GM12864 (cell line): ENCODE measurements around the gene BBS4.
"Not testable (repeated sequence)": the region's sequence is repeated elsewhere in the genome, so short reads cannot be mapped to it uniquely, and the experiment has no call there.

Experiments
- DNase-seq: peaks from one replicate; pipeline ENCODE4 v3.0.0-alpha.2; 2011; ENCODE audit warnings: low read depth
- H3K4me3 ChIP-seq: 2 replicates; pipeline ENCODE4 v1.5.1; 2011; ENCODE audit warnings: mild to moderate bottlenecking, low read depth, low read length, control low read depth
- TF ChIP-seq, protein P1 (sequence below): IDR thresholded peaks from 2 replicates; pipeline ENCODE4 v1.5.1; 2011; ENCODE audit warnings: low read depth, mild to moderate bottlenecking, moderate library complexity, low read length, control low read depth, inconsistent platforms; ENCODE audit errors: missing control alignments

Gene BBS4

DNA sequence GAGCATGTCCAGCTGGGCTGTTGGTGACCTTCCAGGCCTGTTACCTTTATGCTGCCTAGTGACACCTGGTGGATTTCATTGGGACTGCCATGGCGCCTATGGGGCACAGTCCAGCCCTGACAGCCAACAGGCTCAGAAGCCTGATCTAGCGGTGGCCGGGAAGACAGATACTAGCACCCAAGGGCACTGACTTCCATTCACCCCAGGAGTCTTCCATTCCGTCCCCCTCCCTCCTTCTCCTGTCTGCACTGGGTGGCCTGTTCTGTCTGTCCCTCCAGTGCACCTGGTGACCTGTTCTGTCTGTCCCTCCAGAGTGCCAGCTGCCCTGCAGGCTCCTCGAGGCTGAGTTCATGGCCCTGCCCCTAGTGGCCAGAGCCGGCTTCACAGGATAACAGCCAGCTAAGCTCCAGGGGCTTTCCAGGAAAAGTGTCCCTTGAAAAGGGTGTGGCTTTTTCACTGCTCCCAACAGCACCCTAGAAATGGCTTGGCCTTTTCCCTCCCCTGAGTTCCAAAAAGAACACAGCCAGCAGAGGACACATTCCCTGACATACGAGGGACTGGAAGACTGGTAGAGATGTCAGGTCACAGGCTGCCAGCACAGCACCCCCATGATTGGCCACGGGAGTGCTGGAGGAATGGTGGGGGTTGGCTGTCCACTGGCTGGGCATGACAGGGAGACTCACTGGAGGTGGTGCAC, 15.2 kb upstream of the BBS4 start:
- not testable (repeated sequence) for H3K4me3 ChIP-seq, DNase-seq
- TF ChIP-seq, protein P1, sequence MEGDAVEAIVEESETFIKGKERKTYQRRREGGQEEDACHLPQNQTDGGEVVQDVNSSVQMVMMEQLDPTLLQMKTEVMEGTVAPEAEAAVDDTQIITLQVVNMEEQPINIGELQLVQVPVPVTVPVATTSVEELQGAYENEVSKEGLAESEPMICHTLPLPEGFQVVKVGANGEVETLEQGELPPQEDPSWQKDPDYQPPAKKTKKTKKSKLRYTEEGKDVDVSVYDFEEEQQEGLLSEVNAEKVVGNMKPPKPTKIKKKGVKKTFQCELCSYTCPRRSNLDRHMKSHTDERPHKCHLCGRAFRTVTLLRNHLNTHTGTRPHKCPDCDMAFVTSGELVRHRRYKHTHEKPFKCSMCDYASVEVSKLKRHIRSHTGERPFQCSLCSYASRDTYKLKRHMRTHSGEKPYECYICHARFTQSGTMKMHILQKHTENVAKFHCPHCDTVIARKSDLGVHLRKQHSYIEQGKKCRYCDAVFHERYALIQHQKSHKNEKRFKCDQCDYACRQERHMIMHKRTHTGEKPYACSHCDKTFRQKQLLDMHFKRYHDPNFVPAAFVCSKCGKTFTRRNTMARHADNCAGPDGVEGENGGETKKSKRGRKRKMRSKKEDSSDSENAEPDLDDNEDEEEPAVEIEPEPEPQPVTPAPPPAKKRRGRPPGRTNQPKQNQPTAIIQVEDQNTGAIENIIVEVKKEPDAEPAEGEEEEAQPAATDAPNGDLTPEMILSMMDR, result peak; percentile 74

DNA sequence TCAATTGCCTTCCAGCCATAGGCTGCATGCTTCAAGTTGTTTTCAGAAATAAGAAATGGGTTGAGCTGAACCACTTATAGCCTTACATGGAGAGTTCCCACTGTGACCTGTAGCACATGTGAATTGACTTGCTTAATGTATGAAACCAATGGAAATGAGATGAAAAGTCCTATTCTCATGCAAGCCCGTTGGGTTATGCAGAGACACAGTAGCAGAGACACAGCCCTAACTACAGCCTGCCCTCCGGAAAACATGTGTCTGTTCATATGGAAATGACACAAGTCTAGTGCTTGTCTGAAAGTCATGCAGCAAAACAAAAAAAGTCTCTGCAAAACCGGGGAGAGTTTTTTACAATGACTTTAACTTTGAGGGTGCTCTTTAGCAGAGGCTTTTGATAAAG, 14.5 kb upstream of the BBS4 start:
- no peak for DNase-seq
- TF ChIP-seq, protein P1, result no peak
- H3K4me3 ChIP-seq, result no peak overlapping the region

DNA sequence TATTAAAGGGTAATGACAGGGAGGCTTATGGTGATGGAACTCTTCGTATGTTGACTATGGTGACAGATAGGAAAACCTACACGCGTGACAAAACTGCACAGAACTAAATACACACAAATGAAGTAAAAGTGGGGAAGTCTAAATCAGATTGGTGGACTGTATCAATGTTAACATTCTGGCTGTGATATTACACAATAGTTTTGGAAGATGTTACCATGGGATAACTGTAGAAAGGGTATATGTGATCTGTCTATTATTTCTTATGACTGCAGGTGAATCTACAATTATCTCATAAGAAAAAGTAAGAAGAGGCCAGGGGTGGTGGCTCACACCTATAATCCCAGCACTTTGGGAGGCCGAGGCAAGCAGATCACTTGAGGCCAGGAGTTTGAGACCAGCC, 9.2 kb upstream of the BBS4 start:
- no peak for DNase-seq
- TF ChIP-seq, protein P1, result no peak
- no peak overlapping the region for H3K4me3 ChIP-seq

DNA sequence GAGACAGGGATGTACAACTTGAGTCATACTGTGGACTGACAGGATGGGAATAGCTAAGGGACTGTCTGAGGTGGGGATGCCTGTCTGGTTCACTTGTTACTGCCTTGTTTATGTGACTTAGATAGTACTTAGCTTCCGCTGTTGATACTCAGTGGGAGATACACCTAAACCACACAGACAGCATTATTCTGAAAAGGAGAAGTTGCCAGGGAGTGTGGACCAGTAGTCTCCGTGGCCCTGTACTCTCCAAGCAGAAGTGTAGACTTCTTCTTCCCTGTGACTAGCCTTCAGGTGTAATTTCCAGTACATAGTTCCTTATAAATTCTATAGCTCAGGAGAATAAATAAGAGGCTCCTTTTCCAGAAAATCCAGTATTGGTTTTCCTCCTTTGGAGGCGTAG, 5.1 kb upstream of the BBS4 start:
- no peak overlapping the region for H3K4me3 ChIP-seq

DNA sequence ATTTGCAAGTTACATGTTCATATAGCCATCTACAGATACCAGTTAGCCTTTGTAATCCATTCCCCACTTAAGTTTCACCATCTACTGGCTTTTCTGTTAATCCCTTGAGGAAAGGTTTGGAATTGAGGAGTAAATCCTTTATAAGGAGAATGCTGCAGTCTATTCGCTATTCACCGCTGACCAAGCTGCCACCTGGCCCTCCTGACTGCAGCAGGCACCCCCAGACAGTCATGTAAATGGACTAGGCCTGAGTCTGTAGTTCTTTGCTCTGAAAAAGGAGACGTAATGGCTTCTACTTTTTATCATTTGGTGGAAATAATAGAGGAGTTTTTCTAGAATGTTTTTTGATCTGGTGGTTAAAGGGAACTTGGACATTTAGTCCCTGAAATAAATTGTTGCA, 3.2 kb upstream of the BBS4 start:
- DNase-seq, result no peak
- no peak overlapping the region for H3K4me3 ChIP-seq
- TF ChIP-seq, protein P1, result no peak

More for the DNA sequence above, 5.1 kb upstream of the BBS4 start:
- TF ChIP-seq, protein P1, result no peak
- DNase-seq, result no peak

DNA sequence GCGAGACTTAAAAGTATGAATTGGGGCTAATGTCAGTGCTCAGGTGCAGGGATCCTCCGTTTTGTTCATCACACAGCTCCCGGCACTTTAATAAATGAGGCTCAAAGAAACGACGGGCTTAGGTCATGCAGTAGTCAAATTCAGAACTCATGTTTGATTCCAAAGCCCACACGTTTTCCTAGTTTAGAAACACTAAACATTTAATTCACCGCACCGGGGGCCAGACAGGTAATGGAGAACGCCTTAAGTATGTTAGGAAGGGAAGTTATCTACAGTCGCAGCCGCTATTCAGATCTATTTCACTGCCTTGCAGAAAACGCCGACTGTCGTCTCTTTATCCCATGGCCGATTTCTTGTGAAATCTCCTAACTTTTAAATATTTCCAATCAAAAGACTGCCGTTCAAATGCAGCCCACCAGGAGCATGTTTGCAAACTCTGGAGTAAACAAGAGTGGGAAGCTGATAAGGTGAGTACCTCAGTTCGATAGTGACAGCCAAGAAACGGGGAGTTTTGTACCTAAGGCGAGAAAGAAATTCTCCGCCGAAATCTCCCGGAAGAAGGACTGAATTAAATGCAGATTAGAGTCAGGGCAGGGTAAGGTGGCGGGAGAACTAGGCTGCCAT, 594 bp upstream of the BBS4 start:
- no peak for DNase-seq
- TF ChIP-seq, protein P1, result no peak
- peak overlapping the region; percentile 85 for H3K4me3 ChIP-seq

DNA sequence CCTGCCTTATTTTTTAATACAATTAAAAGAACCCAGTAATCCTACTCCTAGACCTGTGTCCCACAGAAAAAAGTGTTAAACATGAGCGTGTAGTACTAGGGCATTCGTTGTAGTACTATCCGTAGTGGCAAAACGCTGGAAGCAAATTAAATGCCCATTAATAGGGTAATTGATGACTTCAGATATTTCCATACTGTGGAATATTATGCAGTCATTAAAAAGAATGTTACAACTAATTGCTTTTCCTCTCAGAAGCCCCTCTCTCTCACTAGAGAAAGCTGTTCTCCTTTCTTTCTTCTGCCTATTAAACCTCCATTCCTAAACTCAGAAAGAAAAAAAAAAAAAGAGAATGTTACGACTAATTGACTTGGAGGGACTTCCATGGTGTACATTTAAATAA, 2.7 kb downstream of the BBS4 start:
- no peak for DNase-seq
- no peak overlapping the region for H3K4me3 ChIP-seq
- TF ChIP-seq, protein P1, result no peak
